ENCODE data around the gene EIF3A. TPM values are rescaled to one million over a fixed set of nuclear protein-coding genes. Genes with fewer than 3 reads are reported as not detected.

EIF3A gene
- total and polyA plus RNA-seq, 4 donors: 27.5 to 88.9 (median 47.6) TPM

DNA sequence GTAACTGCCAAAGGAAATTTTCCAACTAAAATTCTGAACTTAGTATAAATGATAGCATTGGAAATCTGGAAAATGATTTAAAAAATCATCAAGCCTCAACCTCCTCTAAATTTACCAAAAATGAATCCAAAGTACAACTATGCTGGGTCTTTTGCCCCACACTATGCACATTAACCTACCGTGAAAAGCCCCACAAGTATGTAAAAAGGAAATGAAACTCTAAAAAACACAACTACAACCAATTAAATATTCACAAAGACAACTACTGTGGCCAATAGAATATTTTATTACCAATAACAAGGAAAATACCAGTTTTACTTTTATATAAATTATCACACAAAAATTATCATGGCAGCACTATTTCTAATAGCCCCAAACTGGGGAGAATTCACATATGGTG, 19.3 kb downstream of the EIF3A start:
- Histone ChIP-seq H3K9ac (ENCODE audit: low read depth in 1 of 2, low read length in 2 of 2) (no peak overlapping the region), H3K4me1 (ENCODE audit: control insufficient read depth in 4 of 4, insufficient read depth in 4 of 4, low read length in 3 of 4) (no peaks in the 10 kb centered on the region), H3K9me3 (ENCODE audit: control insufficient read depth in 4 of 4, low read length in 3 of 4) (no peaks in the 10 kb centered on the region), H3K36me3 (ENCODE audit: control insufficient read depth in 4 of 4, insufficient read depth in 3 of 4, low read depth in 1 of 4, low read length in 3 of 4) (peaks cover 14 to 86% (median 75%) of the 10 kb centered on the region in 4 donors), H3K27ac (ENCODE audit: low read depth in 1 of 2, low read length in 2 of 2) (no peak overlapping the region), H3K27me3 (ENCODE audit: control insufficient read depth in 4 of 4, insufficient read depth in 4 of 4, low read length in 3 of 4) (no peaks in the 10 kb centered on the region), H3K4me3 (ENCODE audit: low read depth in 1 of 3, low read length in 3 of 3) (no peak overlapping the region)
- 85% methylated on average over 1 of the region's 1 CpG for WGBS
- no peak for TF ChIP-seq JUND (IDR thresholded peaks at IDR 0.05)
- no peak for TF ChIP-seq TAF1 (conservative IDR thresholded peaks at IDR 0.05)
- TF ChIP-seq FOXA2 (IDR thresholded peaks at IDR 0.05): no peak
- TF ChIP-seq EGR1 (IDR thresholded peaks at IDR 0.05; ENCODE audit: low read depth in 2 of 2): no peak
- no peak for TF ChIP-seq HNF4A (conservative IDR thresholded peaks at IDR 0.05)
- TF ChIP-seq YY1 (IDR thresholded peaks at IDR 0.05): no peak
- no peak for TF ChIP-seq RXRA (IDR thresholded peaks at IDR 0.05)
- TF ChIP-seq, protein P1, sequence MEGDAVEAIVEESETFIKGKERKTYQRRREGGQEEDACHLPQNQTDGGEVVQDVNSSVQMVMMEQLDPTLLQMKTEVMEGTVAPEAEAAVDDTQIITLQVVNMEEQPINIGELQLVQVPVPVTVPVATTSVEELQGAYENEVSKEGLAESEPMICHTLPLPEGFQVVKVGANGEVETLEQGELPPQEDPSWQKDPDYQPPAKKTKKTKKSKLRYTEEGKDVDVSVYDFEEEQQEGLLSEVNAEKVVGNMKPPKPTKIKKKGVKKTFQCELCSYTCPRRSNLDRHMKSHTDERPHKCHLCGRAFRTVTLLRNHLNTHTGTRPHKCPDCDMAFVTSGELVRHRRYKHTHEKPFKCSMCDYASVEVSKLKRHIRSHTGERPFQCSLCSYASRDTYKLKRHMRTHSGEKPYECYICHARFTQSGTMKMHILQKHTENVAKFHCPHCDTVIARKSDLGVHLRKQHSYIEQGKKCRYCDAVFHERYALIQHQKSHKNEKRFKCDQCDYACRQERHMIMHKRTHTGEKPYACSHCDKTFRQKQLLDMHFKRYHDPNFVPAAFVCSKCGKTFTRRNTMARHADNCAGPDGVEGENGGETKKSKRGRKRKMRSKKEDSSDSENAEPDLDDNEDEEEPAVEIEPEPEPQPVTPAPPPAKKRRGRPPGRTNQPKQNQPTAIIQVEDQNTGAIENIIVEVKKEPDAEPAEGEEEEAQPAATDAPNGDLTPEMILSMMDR (IDR thresholded peaks at IDR 0.05; ENCODE audit: low read depth, low read length, missing input control): no peak
- TF ChIP-seq MAX (IDR thresholded peaks at IDR 0.05): no peak
- TF ChIP-seq SP1 (IDR thresholded peaks at IDR 0.05): no peak
- TF ChIP-seq NR2F2 (IDR thresholded peaks at IDR 0.05): no peak
- no peak for TF ChIP-seq ZBTB33 (IDR thresholded peaks at IDR 0.05)
- TF ChIP-seq FOXA1 (IDR thresholded peaks at IDR 0.05): no peak
- TF ChIP-seq GABPA (IDR thresholded peaks at IDR 0.05 in 1 of 2, conservative IDR thresholded peaks at IDR 0.05 in 1 of 2): no peak
- TF ChIP-seq REST (IDR thresholded peaks at IDR 0.05): no peak
- TF ChIP-seq HNF4G (IDR thresholded peaks at IDR 0.05): no peak
- TF ChIP-seq, protein P2, sequence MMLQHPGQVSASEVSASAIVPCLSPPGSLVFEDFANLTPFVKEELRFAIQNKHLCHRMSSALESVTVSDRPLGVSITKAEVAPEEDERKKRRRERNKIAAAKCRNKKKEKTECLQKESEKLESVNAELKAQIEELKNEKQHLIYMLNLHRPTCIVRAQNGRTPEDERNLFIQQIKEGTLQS (IDR thresholded peaks at IDR 0.05): no peak
- TF ChIP-seq RAD21 (IDR thresholded peaks at IDR 0.05): no peak
- no peak for DNase-seq (ENCODE audit: low spot score)

Data from liver (tissue), 9 donors.